NB4 (cell line): ENCODE data around the gene ZCCHC14.
"Not testable (repeated sequence)": the region's sequence is repeated elsewhere in the genome, so short reads cannot be mapped to it uniquely, and the experiment has no call there.

Experiments used
- DNase-seq: peaks from one replicate; pipeline ENCODE4 v3.0.0; 2010; ENCODE audit warnings: low read depth
- H3K4me3 ChIP-seq: one replicate; pipeline ENCODE4 v1.5.1; 2011; ENCODE audit warnings: mild to moderate bottlenecking, low read depth, low read length, moderate library complexity
- MYC ChIP-seq: IDR thresholded peaks from 2 replicates; pipeline ENCODE4 v1.6.1; 2011; ENCODE audit warnings: low read depth, low read length
- POLR2A ChIP-seq: IDR thresholded peaks from 2 replicates; pipeline ENCODE4 v1.6.1; 2011; ENCODE audit warnings: mild to moderate bottlenecking; ENCODE audit not compliant: insufficient read length; ENCODE audit errors: extremely low read depth
- TF ChIP-seq, protein P1 (sequence below): IDR thresholded peaks from 2 replicates; pipeline ENCODE4 v1.6.1; 2011; ENCODE audit warnings: low read depth, low read length
- TF ChIP-seq, protein P2 (sequence below): IDR thresholded peaks from one replicate; pipeline ENCODE4 v1.5.1; 2012; ENCODE audit warnings: low read depth, low read length

ZCCHC14 gene

DNA sequence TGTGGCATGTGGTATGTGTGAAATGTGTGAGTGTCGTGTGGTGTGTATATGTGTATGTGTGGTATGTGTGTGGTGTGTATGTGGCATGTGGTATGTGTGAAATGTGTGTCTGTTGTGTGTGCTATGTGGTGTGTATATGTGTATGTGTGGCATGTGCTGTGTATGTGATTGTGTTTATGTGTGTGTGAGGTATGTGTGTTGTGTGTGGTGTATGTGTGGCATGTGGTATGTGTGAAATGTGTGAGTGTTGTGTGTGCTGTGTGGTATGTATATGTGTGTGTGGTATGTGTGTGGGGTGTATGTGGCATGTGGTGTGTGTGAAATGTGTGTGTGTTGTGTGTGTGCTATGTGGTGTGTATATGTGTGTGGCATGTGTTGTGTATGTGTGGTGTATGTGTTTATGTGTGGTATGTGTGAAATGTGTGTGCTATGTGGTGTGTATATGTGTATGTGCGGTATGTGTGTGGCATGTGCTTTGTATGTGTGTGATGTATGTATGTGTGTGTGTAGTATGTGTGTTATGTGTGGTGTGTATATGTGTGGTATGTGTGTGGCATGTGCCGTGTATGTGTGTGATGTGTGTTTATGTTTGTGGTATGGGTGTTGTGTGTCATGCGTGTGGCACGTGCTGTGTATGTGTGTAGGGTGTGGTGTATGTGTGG lies 9.6 kb upstream of the ZCCHC14 start:
- no peak overlapping the region for H3K4me3 ChIP-seq
- no peak for DNase-seq
- TF ChIP-seq, protein P1, sequence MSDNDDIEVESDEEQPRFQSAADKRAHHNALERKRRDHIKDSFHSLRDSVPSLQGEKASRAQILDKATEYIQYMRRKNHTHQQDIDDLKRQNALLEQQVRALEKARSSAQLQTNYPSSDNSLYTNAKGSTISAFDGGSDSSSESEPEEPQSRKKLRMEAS = no peak
- TF ChIP-seq MYC (no peak), POLR2A (no peak)
- TF ChIP-seq, protein P2, sequence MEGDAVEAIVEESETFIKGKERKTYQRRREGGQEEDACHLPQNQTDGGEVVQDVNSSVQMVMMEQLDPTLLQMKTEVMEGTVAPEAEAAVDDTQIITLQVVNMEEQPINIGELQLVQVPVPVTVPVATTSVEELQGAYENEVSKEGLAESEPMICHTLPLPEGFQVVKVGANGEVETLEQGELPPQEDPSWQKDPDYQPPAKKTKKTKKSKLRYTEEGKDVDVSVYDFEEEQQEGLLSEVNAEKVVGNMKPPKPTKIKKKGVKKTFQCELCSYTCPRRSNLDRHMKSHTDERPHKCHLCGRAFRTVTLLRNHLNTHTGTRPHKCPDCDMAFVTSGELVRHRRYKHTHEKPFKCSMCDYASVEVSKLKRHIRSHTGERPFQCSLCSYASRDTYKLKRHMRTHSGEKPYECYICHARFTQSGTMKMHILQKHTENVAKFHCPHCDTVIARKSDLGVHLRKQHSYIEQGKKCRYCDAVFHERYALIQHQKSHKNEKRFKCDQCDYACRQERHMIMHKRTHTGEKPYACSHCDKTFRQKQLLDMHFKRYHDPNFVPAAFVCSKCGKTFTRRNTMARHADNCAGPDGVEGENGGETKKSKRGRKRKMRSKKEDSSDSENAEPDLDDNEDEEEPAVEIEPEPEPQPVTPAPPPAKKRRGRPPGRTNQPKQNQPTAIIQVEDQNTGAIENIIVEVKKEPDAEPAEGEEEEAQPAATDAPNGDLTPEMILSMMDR = no peak

DNA sequence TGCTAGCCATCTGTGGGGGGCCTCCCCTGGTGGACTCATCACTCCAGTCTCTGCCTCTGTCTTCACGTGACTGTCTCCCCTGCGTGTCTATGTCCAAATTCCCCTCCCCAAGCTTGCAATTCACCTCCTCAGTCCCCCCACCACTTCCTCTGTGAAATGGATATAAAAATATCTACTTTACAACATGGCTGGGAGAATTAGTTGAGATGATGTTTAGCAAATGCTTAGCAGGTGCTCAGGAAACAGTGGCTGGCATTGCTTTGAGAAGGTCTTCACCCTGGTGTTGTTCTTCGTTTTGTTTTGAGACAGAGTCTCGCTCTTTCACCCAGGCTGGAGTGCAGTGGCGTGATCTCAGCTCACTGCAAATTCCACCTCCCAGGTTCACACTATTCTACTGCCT lies 8.3 kb upstream of the ZCCHC14 start:
- TF ChIP-seq, protein P2 = no peak
- TF ChIP-seq, protein P1 = no peak
- TF ChIP-seq MYC (no peak), POLR2A (no peak)
- H3K4me3 ChIP-seq = no peak overlapping the region
- no peak for DNase-seq

DNA sequence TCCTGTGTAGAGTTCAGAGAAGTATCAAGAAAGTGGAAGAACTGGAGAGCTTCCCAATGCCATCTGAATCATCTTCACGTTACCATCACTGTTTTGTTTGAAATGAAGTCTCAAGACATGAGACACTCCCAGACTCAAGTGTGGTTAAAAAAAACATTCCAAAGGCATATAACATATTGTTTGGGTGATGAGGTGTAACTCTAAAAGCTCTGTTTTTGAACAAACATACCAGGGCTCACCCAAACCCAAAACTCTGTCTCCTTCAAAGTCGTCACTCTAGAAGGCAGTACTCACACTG lies 6.3 kb upstream of the ZCCHC14 start:
- H3K4me3 ChIP-seq = no peak overlapping the region
- TF ChIP-seq POLR2A (no peak), MYC (no peak)
- TF ChIP-seq, protein P1 = no peak
- TF ChIP-seq, protein P2 = no peak
- no peak for DNase-seq

DNA sequence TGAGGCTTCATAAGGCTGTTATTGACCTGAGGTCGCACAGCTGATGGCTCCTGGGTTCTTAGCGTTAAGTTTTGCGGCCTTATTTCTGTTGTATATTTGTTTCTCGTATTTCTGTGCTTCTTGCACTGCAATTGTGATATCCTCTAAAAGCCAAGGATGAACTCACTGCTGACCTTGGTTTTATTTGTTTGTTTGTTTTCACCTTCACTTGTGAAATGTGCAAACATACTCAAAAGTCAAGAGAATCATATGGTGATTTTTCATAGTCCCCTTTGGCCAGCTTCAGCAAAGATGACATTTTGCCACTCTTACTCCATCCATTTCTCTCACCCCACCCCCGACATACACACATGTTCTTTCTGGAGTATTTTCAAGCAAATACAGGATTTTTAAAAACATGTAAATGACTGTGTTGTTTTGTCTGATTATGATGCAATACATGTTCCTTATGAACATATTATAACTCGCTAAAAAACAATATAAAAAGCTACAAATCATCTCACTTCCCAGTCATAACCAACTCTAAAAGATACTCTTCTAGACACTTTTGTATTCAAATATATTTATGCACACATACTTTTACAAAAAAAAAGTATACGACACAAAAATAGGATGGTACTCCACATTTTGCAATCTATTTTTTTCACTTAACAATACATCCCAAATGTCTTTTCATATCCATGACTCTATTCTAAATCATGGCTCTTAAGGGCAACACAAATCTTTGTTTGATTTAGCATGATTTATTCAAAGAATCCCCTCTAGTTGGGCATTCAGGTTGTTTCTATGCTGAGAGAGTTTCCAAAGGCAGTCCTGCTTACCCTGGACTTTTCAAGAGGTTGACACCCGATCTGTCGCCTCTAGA lies 5.7 kb upstream of the ZCCHC14 start:
- no peak overlapping the region for H3K4me3 ChIP-seq
- DNase-seq = no peak
- TF ChIP-seq POLR2A = no peak
- TF ChIP-seq MYC = no peak
- TF ChIP-seq, protein P2 = no peak
- TF ChIP-seq, protein P1 = no peak

DNA sequence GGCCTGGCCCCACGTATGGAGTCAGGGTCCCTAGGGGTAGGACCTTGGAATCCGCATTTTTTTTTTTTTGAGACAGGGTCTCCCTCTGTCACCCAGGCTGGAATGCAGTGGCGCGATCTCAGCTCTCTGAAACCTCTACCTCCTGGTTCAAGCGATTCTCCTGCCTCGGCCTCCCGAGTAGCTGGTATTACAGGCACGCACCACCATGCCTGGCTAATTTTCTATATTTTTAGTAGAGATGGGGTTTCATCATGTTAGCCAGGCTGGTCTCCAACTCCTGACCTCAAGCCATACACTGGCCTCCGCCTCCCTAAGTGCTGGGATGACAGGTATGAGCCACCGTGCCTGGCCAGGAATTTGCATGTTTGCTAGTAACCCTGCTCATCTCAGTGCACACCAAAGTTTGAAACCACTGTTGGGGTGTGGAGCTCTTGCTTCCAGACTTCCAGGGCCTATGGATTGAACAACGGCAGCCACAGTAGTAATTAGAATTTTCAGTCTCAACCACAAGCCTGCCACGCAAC lies 5.0 kb upstream of the ZCCHC14 start:
- not testable (repeated sequence) for DNase-seq, H3K4me3 ChIP-seq

DNA sequence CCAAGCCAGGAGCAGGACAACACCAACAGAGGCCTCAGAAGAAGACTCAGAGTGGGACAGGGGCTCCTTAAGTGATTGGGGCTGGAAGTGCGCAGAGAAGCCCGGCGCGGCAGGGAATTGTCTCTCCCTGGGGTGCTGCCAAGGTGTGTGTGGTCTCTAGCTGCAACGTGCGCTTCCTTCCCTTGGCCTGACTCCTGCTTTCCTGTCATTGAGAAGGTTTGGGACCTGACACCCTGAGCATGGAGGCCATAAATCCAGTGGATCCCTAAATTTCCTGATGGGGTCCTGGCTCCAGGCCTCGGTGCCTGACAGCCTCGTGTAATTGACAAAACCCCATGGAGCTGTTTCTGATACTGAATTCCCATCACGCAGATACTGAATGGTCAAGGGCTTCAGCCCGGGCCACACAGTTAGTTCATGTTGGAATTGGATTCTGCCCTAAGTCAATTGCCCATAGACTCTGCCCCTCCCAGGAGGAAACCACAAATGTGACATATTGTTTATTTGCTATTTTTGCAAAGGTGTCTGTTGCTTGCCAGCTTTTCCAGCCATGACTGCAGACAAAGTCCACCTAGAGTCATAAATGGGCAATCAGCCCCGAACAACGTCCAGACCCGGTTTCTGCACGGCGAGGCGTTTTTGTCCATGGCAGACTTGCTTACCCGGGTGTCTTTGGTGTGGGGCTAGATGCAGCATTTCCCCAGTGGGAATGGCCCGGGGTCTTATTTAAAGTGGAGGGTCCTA lies 4.4 kb upstream of the ZCCHC14 start:
- DNase-seq, H3K4me3 ChIP-seq: not testable (repeated sequence)
